KG1 (cell line): ENCODE measurements around the gene TMEM97.
A peak's percentile ranks its signal among the peaks of the same experiment; 100 is the strongest.

Experiments
- DNase-seq: peaks from one replicate; lab custom pipeline; 2025; lab: John Stamatoyannopoulos, UW

TMEM97 gene

DNA sequence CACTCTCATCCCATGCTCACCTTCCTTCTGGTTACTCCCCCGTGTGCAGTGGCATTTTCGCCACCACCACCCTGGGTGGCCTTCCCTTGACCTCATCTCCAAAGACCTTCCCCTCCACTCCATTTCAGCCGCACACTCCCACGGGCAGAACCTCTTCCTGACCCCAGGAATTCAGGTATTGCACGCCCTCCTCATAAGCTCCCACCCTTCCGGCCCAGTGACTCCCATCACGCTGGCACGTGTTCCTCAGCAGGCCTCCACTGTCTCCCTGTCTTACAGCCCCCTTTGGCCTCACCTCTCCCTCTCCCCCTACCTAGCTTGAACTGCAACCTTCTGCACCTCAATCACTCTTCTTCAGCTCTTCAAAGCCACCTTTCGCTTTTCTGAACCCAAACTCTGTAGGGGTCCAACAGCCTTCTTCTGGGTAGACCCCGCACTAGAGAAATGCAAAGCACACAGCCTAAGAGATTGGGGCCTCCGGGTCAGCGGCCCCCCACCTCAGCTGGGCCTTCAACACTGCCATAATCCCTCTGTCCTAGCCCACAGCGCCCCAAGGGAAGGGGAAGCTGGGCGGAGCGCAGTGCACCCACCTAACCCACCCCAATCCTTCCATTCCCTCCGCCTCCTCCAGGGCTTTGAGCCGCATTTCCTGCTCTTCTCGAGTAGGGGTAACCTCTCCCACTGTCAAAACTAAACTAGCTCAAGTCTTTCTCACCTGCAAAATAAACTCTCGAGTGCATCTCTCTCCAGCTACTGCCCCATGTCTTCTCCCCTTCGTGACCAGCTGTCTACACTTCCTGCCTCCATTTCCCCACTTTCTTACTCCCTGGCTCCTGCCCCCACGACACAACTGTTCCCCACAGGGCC, 1.7 kb upstream of the TMEM97 start:
- DNase-seq: no peak

DNA sequence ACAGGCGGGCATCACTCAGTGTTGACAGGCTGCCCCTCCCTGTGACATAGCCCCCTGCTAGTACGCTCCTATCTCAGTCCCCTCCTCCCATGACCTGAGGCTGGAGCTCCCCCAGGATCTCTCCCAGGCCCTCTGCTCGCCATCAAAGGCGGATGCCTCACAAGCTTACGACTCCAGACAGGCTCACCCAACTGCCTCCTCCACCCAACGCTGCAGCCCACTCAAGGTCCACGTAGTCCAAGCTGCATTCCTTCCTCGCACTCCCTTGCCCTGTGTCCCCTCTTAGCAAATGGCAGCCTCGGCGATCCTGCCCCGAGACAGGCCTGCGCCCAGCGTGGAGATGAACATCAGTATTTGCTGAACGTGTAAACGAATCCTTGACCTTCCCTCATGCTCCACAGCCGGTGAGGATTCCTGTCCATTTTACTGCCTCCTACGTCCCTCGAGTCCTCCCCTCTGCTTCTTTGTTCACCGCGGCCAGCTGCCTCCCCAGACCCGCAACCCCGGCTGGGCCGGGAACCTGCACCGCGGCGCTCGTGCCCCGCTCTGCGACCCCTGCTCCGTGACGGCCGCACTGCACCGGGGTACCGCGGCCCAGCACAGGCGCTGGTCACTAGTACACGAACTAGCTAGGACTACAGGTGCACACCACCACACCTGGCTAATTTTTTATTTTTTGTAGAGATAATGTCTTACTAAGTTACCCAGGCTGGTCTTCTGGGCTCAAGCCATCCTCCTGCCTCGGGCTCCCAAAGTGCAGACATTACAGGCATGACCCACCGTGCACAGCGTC, 838 bp upstream of the TMEM97 start:
- no peak for DNase-seq

DNA sequence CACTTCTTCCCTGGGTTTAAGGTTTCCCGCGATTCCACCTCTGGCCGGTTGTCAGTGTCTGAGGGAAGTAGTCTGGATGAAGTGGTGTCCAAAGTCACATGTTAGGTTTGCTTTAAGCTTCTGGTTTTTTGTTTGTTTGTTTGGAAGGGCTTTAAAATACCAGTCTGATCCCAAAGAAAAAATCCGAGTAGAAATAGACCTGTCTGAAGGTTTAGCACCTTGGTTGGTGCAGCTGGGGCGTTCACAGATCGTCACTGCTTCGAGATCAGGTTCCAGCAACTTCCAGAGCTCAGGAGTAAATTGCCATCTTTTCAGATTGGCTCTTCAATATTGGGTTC, 567 bp downstream of the TMEM97 start:
- no peak for DNase-seq

DNA sequence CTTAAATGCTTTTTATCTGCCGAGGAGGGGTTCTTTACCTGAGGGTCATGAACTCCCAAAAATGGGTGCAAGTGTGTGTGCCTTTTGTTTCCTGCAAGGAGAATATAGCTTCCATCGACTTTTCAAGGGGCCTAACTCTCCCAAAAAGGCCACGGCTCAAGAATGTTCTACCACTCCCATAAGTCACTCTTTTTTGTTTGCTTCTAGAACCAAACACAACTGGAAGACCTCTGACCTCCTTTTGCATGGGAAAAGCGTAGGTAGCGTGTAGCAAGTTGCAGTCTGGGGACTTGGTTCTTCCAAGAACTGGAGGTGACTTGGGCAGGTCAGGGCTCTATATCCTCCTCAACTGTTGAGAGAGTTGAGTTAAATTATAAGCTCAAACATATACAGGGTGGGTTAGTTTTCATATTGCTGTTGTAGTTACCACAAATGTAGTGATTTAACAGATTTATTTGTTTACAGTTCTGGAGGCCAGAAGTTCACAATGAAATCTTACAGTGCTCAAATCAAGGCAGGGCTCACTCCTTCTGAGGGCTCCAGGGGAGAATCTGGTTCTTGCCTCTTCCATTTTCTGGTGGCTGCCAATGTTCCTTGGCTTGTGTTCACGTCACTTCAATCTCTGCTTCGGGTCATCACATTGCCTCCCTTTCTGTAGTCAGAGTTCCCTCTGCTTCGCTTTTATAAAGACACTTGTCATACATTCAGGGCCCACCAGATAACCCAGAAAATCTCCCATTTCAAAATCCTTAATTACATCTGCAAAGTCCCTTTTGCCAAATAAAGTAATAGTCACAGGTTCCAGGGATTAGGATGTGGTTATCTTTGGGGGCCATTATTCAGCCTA, 1.4 kb downstream of the TMEM97 start:
- DNase-seq: no peak

DNA sequence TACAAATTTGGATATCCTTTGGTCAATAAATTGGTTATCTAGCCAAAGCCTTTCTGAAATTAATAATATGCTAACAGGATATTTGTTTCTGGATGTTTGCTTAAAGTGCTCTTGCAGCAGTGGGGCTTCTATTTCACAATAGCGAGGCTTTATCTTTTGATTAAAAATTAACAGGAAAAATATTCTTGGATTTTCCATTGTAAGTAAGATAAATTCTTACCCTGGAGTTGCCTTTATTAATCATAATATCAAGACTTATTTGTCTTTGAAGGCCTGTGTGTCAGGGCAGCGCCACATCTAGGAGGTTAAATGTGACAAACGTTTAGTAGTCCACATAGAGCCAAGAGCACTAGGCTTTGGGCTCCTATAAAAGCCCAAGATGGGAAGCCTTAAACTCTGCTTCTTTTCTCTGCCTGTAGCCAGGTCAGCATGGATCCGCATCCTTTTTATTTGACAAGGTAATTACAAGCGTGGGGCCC, 5.3 kb downstream of the TMEM97 start:
- no peak for DNase-seq

DNA sequence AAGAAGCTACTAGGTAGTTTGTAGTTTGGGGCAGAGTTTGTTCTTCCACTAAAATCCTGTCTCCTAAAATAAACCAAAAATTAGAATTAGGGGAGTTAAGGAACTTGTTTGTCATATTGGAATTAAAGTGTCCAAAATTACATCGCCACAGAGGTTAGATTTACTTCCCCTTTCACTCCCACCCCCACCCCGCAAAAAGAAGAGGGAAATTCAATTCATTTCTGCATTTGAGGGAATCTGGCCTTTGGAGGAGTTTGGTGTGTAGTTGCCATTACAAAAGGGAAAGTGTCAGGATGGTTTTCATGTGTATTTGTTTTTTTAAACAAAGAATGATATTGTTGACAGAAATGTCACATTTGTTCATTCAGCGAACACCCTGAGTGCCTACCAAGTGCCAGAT, 5.8 kb downstream of the TMEM97 start:
- no peak for DNase-seq

DNA sequence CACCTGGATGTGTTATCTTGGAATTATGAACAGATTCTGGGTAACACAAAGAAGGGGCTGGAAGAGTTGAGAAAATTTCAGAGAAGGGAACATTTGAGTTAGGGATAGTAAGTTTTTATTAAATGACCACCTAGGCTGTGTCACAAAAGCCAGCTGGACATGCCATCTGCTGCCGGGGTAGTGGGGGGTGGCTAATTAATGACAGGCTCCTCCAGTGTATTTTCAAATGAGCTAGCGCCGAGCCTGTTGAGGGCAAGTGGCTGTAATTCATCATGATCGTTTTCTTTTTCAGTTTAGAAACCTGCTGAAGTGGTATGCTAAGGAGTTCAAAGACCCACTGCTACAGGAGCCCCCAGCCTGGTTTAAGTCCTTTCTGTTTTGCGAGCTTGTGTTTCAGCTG, 6.2 kb downstream of the TMEM97 start:
- DNase-seq: no peak

DNA sequence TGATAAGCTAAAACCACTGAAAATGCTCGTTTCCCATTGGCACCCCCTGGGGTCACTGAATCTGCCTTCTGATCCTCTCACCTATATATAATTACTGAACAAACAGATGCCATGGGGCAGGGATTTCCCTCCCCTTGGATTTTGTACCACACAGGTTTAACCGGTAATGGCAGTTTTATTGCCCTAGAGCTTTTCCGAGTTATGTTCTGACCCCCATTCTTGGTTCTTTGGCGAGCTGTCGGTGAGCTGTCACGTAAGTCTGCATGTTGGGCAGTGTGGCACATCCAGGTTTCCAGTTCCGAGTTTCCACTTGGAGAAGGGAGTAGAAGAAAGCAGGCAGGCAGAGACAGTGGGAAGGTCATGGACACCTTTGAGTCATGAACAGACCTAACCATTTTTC, 7.1 kb downstream of the TMEM97 start:
- DNase-seq: no peak

DNA sequence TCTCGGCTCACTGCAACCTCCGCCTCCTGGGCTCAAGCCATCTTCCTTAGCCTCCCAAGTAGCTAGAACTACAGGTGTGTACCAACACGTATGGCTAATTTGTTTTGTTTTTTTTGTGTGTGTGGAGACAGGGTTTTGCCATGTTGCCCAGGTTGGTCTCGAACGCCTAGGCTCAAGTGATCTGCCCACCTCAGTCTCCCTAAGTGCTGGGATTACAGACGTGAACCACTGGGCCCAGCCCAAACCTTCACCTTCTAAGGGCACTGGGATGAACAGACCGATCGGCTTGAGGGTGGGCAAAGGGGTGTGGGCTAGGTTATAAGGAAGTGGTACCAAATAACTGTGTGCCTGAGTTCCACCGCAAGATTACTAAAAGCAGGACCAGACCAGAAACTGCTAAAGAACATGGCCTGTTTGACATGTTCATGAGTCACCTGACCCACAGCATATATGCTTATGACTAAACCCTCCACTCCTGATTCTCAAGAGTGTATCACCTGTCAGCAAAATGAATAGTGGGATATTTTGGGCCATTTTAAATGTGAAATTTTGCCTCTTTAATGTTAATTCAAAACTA, 8.1 kb downstream of the TMEM97 start:
- no peak for DNase-seq

DNA sequence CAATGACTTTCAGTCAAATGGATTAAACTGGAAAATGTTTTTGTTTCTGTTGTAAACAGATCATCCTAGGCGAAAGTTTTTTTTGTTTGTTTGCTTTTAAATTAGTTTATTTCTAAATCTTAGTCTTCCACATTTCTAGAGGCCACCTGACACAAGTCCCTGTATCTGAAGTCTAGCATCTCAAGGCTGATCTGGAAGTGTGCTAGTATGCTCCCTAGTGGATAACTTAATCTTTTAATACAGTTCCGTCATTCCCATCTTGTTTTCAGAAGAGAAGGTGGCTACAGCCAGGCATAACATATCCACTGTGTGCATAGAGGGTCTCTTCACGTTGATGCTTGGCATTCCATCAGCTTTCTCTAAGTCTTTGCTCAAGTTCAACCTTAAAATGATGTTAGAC, 8.7 kb downstream of the TMEM97 start:
- no peak for DNase-seq

DNA sequence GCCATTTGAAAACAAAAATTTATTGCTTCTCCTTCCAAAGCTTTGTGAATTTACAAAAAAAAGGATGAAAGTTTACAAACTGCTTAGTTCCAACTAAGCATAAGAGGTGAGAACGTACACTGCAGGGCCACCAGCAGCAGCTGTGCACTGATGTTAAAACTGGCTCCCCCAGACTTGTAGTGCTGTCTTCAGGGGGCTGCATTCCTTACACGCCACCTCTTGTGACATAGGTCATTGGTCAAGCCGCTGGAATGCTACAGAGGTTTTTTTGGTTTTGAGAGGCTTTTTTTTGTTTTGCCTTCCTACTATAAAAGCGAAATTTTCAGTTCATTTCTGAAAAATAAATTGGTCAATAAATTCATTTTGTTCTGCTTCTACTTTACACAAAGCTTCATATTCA, 9.3 kb downstream of the TMEM97 start:
- no peak for DNase-seq

DNA sequence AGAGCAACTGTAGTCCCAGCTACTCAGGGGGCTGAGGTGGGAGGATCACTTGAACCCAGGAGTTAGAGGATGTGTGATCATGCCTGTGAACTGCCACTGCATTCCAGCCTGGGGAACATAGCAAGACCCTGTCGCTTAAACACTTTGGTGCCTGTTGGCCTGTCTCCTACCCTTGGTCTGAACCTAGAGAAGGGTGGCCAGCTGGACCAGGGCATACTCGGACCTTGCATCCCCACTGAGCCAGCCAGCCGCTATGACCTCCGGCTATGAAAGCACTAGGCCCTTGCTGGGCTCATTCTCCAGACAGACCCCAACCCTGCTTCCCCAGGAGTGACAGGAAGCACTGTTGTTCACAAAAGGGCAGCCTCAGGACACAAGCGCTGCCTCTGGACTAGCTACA, 11.7 kb downstream of the TMEM97 start:
- DNase-seq: no peak

DNA sequence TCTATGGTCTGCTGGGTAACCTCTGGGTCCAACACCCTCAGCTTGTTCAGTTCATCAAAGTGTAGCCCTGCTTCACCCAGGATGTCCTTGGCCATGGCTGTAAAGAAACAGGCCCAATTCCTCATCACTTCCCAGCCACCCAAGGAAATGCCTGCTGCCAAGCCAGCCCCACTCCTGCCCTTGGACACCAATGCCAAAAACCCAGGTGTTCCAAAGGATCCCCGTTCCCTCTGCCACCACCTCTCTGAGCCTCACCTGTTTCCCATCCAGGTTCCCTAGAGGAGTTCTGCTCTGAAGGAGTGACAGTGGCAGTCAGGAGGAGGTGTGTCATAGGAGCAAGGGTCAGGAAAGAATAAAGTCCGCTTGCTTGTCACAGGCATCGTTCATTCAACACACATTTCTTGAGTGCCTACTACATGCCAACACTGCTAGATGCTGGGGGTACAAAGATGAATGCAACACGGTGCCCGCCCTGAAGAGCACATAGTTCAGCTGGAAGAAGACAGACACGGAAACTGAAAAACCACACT, 13.0 kb downstream of the TMEM97 start:
- no peak for DNase-seq

DNA sequence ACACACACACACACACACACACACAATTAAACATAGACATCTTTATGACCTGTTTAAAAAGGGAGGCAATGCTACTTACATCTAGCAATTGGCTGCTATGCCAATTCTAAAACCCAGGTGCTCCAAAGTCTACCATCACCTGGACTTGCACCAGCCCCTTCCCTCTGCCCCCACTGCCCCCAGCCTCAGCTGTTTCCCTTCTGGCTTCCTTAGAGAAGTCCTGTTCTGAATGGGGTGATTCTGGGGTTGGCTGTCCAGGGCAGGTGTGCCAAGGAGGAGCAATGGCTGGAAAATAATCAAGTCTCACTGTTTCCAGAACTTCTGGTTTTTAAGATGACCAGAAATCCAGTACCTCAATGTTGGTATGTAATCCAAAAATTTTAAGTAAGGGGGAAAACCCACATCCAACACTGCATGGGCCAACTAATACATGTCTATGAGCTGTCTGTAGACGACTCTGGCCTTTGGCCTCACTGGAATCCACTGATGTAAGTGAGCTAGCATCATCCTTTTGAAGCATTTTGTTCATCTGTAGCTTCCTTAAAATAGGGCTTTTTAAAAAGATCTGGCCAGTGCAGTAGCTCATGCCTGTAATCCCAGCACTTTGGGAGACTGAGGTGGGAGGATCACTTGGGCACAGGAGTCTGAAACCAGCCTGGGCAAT, 14.2 kb downstream of the TMEM97 start:
- no peak for DNase-seq

DNA sequence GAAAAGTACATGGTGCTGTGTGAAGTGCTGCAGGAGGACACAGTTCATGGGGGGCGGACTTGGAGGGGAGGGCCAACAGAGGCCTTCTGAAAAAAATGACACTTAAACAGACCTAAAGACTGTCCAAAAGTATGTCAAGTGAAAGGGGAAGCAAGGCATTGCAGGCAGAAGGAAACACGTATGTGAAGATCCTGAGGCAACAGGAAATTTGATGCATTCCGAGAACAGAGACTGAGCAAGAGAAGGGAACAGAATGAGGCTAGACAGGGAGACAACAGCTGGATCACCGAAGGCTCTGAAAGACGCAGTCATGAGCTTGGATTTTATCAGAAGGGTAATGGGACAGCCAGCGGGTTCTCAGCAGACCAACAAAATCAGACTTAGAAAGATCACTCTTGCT, 15.2 kb downstream of the TMEM97 start:
- no peak for DNase-seq

DNA sequence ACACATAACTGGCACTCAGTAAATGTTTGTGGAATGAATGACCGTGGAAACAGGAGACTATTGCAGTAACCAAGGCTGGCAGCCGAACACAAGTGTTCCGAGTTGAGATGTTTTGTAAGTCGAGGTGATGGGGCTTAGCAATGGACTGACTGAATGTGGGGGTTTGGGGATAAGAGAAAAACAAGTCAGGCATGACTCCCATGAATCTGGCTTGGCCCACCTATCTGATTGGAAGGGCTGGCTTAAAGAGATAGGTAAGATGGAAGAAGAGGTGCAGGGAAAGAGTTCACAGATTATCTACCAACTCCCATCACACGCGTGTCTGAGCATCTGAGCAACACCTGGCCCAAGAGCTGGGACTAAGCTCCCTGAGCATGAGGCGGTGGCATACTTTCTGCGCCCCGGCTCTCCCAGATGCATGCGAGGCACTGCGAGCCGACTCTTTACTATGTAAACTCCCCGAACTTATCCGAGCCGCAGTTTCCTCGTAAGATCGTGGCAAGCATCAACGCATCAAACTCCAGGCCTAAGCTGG, 15.7 kb downstream of the TMEM97 start:
- DNase-seq: no peak

DNA sequence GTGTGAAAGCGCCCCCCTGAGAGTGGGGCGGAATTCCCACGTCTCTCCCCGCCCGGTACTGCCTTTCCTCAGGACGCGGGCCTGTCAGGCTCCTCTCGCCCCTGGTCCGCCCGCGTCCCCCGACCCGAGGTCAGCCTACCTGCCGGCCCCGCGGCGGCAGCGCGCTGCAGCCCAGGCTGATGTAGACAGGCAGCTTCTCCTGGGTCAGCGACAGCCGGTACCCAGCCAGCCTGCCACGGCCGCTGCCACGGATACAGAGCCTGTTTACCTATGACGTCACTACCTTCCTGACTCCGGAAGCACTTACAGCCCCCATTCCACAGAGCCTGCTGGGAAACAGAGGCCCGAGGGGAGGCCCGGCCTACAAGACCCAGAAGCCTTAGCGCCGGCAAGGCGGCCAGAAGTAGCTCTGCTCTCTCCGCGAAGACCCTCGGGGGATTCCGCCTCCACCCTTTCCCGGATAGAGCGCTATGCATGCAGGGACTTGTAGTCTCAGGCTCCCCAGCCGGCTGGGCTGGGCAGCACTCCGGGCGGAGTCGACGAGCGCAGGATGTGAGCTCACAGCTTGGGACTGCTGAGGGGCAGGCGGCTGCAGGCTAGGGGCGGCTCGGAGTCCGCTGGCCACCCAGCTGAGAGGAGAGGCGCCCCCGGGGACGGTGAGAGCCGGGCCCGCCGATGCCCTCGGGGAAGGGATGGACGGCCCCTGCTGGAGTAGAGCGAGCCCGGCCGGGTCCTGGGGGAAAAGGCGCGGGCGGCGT, 16.4 kb downstream of the TMEM97 start, which contains the start of the genes IFT20 and TNFAIP1:
TSS of gene IFT20 (minus strand) at position 272 of the 758 bp plus-strand sequence. CDS start 3,487 bp downstream, outside the sequence.
TSS of gene TNFAIP1 (plus strand) at position 561 of the 758 bp plus-strand sequence. CDS start 3,761 bp downstream, outside the sequence.
- DNase-seq: peak; percentile 93

DNA sequence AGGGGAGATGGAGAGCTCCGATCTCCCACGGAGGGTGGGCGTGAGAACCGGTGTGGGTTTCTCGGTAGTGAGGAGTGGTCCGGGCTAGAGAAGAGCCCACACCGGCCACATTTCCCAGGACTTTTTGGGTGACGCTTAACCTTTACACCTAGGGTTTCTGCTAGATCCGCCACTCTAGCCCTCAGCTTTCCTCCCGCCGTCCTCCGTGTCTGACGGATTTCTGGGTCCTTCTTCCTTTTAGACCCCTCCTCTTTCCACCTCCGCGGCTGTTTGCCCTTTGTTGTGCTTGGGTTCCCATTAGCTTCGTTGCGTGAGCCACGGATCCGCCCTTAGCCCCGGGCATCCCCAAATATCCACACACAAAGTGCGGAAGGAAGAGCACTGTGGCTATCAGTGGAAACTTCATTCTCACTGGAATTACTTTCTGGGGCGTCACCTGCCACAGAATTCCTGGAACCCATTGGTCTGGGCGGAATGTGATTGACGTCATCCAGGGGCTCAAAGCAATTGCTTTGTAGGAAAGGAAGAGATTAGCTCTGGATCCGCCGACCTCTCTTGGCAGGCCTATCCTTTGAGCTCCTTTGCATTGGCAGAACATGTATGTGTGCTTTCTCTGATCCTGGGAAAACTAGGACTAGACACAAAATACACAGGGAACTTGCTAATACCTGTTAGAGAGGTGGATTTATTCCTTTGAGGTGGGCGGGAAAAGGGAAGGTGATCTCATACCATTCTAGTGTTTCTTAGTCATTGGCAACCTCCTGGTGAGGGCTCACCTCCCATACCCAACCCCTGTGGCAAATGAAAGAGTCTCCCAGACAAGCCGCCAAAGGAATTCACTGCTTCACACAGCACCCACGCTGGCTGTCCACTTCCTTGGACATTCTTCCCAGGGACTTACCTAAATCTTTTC, 17.2 kb downstream of the TMEM97 start:
- DNase-seq: no peak
